AG10803 (cell line): Measurements from ENCODE around the gene C11orf21.
"Not testable (repeated sequence)": the region's sequence is repeated elsewhere in the genome, so short reads cannot be mapped to it uniquely, and the experiment has no call there.

ENCODE experiments used
- DNase-seq: peaks from one replicate; pipeline ENCODE4 v3.0.0; 2010; ENCODE audit warnings: low read depth
- H3K4me3 ChIP-seq: 2 replicates; pipeline ENCODE4 v1.5.1; 2011; ENCODE audit warnings: mild to moderate bottlenecking, low read length, control low read depth
- TF ChIP-seq, protein P1 (sequence below): conservative IDR thresholded peaks from 2 replicates; pipeline ENCODE4 v1.5.1; 2011; ENCODE audit warnings: mild to moderate bottlenecking, low read length, control low read depth, inconsistent platforms

The C11orf21 gene

GRCh38 chr11:2293531-2293971 lies 8.2 kb downstream of the C11orf21 start:
- TF ChIP-seq, protein P1, sequence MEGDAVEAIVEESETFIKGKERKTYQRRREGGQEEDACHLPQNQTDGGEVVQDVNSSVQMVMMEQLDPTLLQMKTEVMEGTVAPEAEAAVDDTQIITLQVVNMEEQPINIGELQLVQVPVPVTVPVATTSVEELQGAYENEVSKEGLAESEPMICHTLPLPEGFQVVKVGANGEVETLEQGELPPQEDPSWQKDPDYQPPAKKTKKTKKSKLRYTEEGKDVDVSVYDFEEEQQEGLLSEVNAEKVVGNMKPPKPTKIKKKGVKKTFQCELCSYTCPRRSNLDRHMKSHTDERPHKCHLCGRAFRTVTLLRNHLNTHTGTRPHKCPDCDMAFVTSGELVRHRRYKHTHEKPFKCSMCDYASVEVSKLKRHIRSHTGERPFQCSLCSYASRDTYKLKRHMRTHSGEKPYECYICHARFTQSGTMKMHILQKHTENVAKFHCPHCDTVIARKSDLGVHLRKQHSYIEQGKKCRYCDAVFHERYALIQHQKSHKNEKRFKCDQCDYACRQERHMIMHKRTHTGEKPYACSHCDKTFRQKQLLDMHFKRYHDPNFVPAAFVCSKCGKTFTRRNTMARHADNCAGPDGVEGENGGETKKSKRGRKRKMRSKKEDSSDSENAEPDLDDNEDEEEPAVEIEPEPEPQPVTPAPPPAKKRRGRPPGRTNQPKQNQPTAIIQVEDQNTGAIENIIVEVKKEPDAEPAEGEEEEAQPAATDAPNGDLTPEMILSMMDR, result no peak
- no peak for DNase-seq
- no peak overlapping the region for H3K4me3 ChIP-seq

DNA sequence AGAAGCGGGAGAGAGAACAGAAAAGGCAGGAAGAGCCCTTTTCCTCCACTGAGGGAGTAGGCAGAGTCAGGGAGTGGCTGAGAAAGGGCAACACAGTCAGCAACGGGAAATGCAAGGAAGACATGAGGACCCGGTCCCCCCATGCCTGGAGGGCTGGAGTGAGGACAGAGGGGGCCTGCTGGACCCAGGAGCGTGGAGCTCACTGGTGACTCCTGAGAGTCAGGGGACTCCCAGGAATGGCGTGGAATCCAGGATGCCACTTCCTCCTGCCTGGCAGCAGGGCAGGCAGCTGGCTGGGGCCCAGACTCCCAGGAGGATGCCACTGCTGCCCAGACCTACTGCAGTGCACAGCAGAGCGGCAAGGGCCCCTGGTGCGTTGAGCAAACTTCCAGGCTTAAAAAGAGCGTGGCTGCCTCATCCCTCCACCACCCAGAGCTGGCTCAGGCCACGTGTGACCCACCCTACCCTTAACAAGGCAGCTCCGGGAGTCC lies 11.3 kb downstream of the C11orf21 start:
- TF ChIP-seq, protein P1, result no peak
- no peak for DNase-seq
- no peak overlapping the region for H3K4me3 ChIP-seq

GRCh38 chr11:2289859-2290258 lies 11.9 kb downstream of the C11orf21 start:
- TF ChIP-seq, protein P1, result no peak
- H3K4me3 ChIP-seq, result no peak overlapping the region
- no peak for DNase-seq

DNA sequence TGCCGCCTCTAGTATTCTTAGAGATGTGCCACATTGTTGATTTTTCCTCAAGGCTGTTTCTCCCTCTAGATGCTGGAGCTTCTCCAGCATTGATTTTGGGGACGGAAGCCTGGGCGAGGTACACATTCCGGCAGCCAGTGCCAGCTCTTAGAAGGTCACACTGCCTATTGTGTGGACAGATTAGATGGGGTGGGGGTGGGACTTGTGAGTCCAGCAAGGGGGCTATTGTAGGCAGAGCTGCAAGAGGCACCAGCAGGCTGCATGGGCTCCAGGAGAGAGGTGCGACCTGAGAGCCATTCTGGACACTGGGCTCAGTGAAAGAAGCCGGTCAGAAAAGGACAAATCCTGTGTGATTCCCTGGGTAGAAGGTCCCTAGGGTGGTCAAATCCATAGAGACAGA lies 12.4 kb downstream of the C11orf21 start:
- DNase-seq, result no peak
- TF ChIP-seq, protein P1, result no peak
- no peak overlapping the region for H3K4me3 ChIP-seq

DNA sequence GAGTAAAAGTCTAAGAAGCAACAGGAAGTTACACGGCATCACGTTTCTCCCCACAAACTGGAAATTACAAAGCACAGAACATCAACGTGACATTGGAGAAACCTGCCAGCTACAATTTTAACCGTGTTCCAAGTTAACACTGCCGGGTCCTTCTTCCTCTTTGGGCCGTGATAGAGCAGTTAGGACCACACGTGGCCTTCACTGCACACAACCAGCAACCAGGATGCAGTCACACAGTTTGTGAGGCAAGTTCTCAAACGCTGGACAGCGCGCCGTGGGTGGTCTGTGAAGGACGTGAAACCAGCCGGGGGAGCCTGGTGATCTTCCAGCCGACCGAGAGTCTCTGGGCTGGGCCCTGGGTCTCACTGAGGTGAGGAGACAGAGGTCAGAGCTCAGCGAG lies 14.6 kb downstream of the C11orf21 start:
- no peak overlapping the region for H3K4me3 ChIP-seq
- no peak for DNase-seq
- TF ChIP-seq, protein P1, result no peak

GRCh38 chr11:2286350-2286749 lies 15.4 kb downstream of the C11orf21 start:
- not testable (repeated sequence) for DNase-seq, H3K4me3 ChIP-seq

DNA sequence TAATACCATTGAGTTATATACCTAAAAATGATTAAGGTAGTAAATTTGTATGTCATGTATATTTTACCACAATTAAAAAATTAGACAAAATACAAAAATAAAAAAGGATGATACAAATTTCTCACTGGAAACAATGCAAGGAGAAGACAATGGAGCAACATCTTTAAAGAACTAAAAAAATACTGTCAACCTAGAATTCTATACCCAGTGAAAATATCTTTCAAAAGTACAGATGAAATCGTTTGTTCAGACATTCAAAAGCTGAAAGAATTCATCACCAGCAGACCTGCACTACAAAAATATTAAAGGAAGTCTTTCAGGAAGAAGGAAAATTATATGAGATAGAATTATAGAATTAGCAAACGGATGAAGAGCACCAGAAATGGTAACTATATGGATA lies 21.5 kb downstream of the C11orf21 start:
- TF ChIP-seq, protein P1, result no peak
- no peak for DNase-seq
- H3K4me3 ChIP-seq, result no peak overlapping the region

DNA sequence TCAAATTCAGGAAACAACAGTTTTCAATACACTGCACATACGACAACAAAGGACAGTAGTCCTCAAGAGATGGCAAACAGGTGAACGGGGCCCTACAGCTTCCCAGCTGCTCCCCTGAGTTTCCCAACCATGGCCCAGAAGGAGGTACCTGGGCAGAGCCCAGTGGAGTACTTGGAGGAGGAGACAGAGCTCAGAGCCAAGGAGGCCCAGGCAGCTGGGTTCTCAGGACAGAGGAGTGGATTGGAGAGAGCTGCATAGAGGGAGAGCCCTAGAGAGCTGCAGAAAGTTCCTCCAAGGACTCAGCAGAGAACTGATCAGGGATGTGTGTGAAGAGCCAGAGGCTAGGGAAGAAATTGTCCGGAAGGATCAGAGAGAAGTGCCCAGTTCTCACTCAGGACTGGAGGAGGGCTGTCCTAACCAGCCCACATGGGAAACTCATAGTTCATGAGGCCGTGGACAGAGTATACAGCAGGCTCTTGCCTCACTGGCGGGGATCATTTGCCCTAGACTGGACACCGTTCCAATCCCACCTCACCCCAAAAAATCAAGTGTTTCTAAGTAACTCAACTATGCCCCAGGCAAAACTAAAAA lies 23.7 kb downstream of the C11orf21 start:
- no peak for DNase-seq
- no peak overlapping the region for H3K4me3 ChIP-seq
- TF ChIP-seq, protein P1, result no peak
